ENCODE data around the gene RNLS. TPM values are rescaled to one million over a fixed set of nuclear protein-coding genes. Genes with fewer than 3 reads are reported as not detected.

RNLS gene
- total RNA-seq, 1 donor from 2014 or later: 10.0 TPM

- ATAC-seq: no peak
Observed at GRCh38 chr10:88474884-88475844, 108.0 kb downstream of the RNLS start.

- ATAC-seq: peak; percentile 97
Observed at GRCh38 chr10:88473989-88474883, 108.9 kb downstream of the RNLS start.

GRCh38 chr10:88472540-88472939, 110.6 kb downstream of the RNLS start:
- ATAC-seq: no peak

GRCh38 chr10:88471899-88472298, 111.2 kb downstream of the RNLS start:
- no peak for ATAC-seq

GRCh38 chr10:88467835-88468485, 115.2 kb downstream of the RNLS start:
- ATAC-seq: no peak

- ATAC-seq: no peak
Observed at GRCh38 chr10:88466786-88467185, 116.3 kb downstream of the RNLS start.

- no peak for ATAC-seq
Observed at GRCh38 chr10:88465765-88466164, 117.4 kb downstream of the RNLS start.

GRCh38 chr10:88463811-88464210, 119.3 kb downstream of the RNLS start:
- ATAC-seq: no peak

GRCh38 chr10:88461426-88461825, 121.7 kb downstream of the RNLS start:
- ATAC-seq: no peak

- ATAC-seq: no peak
Observed at GRCh38 chr10:88459530-88459929, 123.6 kb downstream of the RNLS start.

- no peak for ATAC-seq
Observed at GRCh38 chr10:88458209-88458608, 124.9 kb downstream of the RNLS start.

GRCh38 chr10:88457660-88458059, 125.5 kb downstream of the RNLS start:
- ATAC-seq: no peak

GRCh38 chr10:88456730-88457129, 126.4 kb downstream of the RNLS start:
- ATAC-seq: no peak

- no peak for ATAC-seq
Observed at GRCh38 chr10:88455831-88456230, 127.3 kb downstream of the RNLS start.

GRCh38 chr10:88450201-88450600, 132.9 kb downstream of the RNLS start:
- no peak for ATAC-seq

- no peak for ATAC-seq
Observed at GRCh38 chr10:88442716-88443115, 140.4 kb downstream of the RNLS start.

- no peak for ATAC-seq
Observed at GRCh38 chr10:88440541-88440940, 142.6 kb downstream of the RNLS start.

GRCh38 chr10:88439932-88440331, 143.2 kb downstream of the RNLS start:
- no peak for ATAC-seq

- ATAC-seq: peak; percentile 43
Observed at GRCh38 chr10:88437411-88437810, 145.7 kb downstream of the RNLS start.

GRCh38 chr10:88433565-88434186, 149.4 kb downstream of the RNLS start:
- ATAC-seq: peak; percentile 53

- no peak for ATAC-seq
Observed at GRCh38 chr10:88431103-88431502, 152.0 kb downstream of the RNLS start.

GRCh38 chr10:88428976-88429375, 154.1 kb downstream of the RNLS start:
- no peak for ATAC-seq

All from esophagus mucosa (tissue), 1 donor.